Fibroblast of skin of scalp (primary cell): ENCODE data around the gene C12orf43.

Experiments used
- DNase-seq: peaks from one replicate; pipeline ENCODE4 v3.0.0-alpha.2; 2013

The C12orf43 gene

GRCh38 chr12:120977531-120978295, 38.6 kb downstream of the C12orf43 start:
- no peak for DNase-seq

- DNase-seq: no peak
Observed at GRCh38 chr12:120972870-120973543, 43.3 kb downstream of the C12orf43 start.

GRCh38 chr12:120971299-120972180, 44.7 kb downstream of the C12orf43 start:
- peak; percentile 62 for DNase-seq

- DNase-seq: no peak
Observed at GRCh38 chr12:120970310-120970709, 46.0 kb downstream of the C12orf43 start.

- DNase-seq: no peak
Observed at GRCh38 chr12:120965534-120966091, 50.7 kb downstream of the C12orf43 start.

- no peak for DNase-seq
Observed at GRCh38 chr12:120964298-120964697, 52.0 kb downstream of the C12orf43 start.

GRCh38 chr12:120962532-120963020, 53.7 kb downstream of the C12orf43 start:
- DNase-seq: no peak

GRCh38 chr12:120961604-120962531, 54.4 kb downstream of the C12orf43 start:
- DNase-seq: no peak

GRCh38 chr12:120960657-120961056, 55.6 kb downstream of the C12orf43 start:
- DNase-seq: no peak

GRCh38 chr12:120959111-120959878, 57.0 kb downstream of the C12orf43 start:
- DNase-seq: no peak

GRCh38 chr12:120956579-120957300, 59.5 kb downstream of the C12orf43 start:
- DNase-seq: no peak

- DNase-seq: no peak
Observed at GRCh38 chr12:120955232-120955631, 61.1 kb downstream of the C12orf43 start.

- no peak for DNase-seq
Observed at GRCh38 chr12:120950807-120951206, 65.5 kb downstream of the C12orf43 start.
